Amniotic epithelial cell (primary cell): ENCODE measurements around the gene ITGB7.

Source experiments
- DNase-seq: peaks from one replicate; pipeline ENCODE4 v3.0.0-alpha.2; 2010; ENCODE audit warnings: low read depth

The ITGB7 gene

GRCh38 chr12:53196486-53196885 lies 10.6 kb downstream of the ITGB7 start:
- no peak for DNase-seq

GRCh38 chr12:53195516-53196420 lies 11.3 kb downstream of the ITGB7 start:
- no peak for DNase-seq

DNA sequence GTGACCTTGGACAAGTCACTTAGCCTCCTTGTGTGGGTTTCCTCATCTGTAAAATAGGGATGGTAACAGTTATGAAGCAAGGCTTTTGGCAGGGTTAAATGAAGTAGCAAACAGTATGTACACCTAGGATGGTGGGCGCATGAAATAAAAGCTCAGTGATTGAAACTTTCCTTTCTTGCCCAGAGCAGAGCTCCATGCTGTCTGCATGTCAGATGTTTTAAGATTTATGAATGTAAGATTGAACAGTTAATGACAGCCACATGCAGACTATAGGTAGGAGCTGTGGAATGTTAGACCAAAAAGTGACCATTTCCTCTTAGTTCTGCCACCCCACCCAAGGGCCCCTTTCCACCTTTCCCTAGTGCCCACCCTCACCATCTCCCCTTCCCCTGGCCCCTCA lies 12.1 kb downstream of the ITGB7 start:
- no peak for DNase-seq

DNA sequence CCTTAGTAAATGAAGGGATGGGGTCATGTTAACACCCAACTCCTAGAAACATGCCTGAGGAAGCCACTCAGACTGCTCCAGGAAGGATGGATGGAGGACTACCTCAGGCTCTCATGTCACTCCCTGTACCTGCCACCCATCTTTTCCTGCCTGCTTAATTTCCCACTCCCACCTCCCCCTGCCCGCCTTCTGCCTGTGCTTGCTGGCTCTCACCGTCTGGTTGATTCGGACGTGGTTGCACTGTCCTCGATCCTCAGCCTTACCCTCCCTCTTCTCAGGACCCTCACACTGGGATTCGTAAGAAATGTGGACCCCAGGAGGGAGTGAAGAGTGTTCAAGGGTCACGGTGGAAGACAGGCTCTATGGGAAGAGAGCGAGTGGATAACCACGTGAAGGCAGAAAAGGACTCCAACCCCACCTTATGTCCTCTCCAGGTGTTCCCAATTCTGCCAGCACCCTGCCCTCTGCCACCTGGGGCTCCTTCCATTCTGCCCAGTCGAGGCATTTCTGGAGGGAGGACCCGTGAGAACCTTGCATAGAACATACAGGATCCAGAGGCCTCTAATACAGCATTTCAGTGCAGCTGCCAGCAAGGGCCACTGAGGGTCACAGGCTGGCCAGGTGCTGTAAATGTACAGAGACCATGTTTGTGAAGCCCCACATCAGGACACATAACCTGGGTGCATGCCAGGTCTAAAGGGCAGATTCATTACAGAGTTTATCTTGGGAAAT lies 12.9 kb downstream of the ITGB7 start:
- no peak for DNase-seq

DNA sequence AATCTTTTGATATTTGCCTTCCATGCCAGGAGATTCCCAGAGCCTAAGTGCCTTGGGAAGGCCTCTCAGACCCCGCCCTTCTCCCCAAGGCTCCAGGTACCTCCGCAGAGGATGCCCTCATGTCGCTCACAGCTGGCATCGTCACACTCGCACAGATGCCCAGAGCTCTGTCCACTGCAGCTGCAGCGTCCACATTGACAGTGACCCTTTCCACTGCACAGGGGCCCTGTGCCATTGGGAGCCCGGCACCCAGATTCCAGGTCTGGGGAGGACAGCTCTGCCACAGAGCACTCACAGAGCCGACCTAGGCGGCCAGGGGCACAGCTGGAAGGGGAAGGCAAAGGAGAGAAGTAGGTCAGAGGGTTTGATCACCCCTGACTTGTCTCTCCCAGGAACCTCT lies 14.0 kb downstream of the ITGB7 start:
- no peak for DNase-seq

GRCh38 chr12:53192531-53193021 lies 14.5 kb downstream of the ITGB7 start:
- no peak for DNase-seq

DNA sequence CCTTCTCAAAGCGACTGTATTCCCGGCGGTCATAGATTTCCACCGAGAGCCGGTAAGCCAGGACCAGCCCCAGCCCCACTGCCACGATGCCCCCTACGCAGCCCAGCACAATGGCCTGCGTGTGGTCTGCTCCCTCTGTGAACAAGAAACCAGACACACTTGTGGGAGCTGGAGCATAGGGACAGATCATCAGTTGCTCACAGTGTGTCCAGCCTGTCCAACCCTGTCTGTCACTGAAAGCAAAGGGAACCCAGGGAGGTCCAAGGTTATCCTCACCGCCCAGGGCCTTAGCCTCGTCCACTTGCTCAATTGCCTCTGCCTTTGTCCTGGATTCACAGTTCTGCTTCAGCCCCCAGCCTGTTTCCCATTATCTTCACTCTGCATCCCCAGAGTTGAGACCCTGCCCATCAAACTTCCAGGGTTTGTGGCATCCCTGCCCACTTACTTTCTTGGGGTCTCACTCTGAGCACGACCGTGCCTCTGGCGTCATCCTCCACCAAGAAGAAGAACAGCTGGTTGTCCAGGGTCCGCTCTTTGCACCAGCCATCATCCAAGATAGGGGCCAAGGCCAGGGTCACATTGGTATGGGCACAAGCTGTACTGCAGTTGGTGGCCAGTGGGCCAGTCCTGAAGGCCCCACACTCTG lies 15.0 kb downstream of the ITGB7 start:
- DNase-seq = no peak

GRCh38 chr12:53191096-53191884 lies 15.8 kb downstream of the ITGB7 start:
- DNase-seq = no peak

GRCh38 chr12:53190108-53190729 lies 16.8 kb downstream of the ITGB7 start:
- peak; percentile 49 for DNase-seq

GRCh38 chr12:53187145-53187899 lies 19.7 kb downstream of the ITGB7 start:
- DNase-seq = no peak

DNA sequence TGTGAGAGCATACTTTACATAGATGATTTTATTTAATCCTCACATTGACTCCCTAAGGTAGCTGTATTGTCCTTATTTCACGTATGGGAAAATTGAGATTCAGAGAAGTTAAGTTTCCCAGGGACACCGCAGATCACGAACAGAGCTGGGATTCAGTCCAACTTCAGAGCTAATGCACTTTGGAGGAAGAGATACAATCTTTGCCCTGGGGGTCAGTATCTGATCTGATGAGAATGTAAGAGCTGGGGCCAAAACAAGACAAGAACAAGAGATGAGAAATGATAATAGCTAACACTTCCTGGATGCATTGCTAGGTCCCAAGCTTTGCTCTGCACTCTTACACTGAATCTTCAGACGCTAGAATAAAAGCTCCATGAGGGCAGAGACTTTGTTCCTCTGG lies 20.3 kb downstream of the ITGB7 start:
- no peak for DNase-seq

- no peak for DNase-seq
Measured at GRCh38 chr12:53185582-53186153, 21.4 kb downstream of the ITGB7 start.

GRCh38 chr12:53184828-53185227 lies 22.2 kb downstream of the ITGB7 start:
- no peak for DNase-seq

DNA sequence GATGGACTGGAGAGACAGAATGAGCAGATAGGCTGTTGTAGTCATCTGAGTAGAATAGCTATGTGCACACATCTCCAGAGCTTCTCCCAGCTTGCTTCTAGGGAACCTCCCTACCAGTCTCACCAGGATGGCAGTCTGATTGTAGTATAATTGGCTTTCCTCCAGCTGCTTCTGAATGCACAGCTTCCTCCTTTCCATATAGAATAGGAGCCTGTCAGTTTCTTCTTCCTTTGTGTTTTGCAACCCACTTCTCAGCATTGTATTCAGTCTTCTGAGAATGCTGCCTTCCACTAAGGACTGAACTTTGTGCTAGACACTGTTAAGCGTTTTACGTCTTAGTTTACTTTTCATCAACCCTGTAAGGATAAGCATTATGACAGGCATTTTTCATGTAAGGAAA lies 24.1 kb downstream of the ITGB7 start:
- no peak for DNase-seq

DNA sequence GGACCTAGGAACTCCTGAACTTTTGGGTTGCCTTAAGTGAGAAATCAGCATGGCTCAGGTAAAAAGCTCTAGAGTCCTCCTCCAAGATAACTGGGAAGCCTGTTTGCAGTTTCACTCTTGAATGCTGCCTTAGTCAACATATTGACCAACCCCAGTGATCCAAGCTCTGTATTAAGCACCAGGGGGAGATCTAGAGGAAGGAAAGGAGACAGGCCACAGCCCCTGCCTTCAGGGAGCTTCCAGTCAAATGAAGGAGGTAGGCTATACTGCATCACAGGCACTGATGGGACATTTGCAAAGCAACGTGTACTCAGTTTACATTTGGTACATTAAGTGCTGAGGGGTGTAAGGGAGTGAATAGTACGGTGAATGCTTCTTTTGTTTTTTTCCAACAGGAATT lies 25.1 kb downstream of the ITGB7 start:
- no peak for DNase-seq

DNA sequence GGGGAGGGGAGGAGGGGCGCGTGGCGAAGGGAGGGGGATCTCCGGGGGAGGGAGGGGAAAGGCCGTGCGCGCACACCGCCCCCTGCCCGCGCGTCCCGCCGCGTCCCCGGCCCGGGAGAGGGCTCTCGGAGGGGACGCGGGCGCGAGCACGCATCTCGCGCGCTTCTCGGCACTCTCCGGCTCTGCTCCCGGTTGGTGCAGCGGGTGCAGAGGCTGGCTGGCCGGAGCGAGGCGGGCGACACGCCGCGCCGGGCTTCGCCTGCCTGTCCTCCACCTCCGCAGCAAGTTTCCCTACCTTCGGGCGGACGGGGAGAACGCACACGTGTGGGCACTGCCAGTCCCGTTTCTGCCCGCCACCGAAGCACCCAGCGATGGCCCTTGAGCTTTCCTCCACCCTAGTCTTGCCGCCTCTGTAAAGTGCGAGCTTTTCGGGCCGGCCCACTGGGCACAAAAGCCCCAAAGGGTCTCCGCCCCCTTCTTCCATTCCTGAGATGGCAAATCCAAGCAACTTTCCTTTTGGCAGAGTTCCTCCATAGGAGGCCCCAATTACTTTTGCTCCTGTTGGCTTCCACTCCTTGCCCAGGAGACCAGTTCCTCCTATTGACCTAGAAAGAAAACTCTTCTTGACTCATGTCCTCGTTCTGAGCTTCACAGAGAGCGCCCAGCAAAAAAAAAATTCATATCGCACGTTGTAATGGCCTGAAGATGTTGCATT lies 26.0 kb downstream of the ITGB7 start:
- DNase-seq = peak; percentile 72

DNA sequence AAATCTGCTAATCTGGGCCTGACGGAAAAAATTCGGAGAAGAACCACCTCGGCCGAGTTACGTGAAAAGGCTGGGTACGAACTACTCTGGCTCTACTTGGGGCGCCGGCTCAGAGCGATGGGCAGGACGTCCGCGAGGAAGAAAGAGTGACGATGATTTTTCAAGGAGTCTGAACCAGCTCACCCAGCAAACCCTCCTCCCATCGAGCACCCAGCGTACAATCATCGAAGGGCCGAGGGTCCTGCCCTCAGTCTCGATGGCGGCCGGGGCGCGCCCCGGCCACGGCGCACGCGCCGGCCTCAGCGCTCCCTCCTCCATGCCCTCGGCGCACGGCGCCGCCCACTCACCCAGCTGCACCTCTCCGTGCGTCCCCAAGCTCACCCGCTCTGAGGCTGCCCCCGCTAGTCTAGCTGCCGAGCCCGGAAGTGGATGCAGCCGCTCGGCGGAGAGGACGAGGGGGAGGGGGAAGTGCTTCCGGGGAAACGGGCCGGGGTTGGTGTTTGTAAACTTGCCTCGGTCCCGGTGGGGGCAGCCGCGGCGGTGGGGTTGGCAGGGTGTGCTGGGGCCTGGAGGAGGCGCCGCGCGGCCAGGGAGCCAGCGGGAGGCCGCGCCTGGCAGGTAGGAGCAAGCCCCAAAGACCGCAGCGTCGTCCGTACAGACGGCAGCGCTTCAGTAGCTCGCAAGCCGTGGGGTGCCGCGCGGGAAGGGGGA lies 26.7 kb downstream of the ITGB7 start, which contains the start of the genes CSAD and ZNF740:
Gene CSAD (minus strand): TSS at position 706 of the 711 bp plus-strand sequence. CDS start 7,455 bp downstream, outside the sequence.
Gene ZNF740 (plus strand): TSS at position 503 of the 711 bp plus-strand sequence. CDS start 1,262 bp downstream, outside the sequence.
- peak; percentile 97 for DNase-seq

GRCh38 chr12:53179687-53180219 lies 27.3 kb downstream of the ITGB7 start:
- no peak for DNase-seq
